Measurements from ENCODE around the gene PAX7.

PAX7 gene

GRCh38 chr1:18787825-18788385 is 157.3 kb downstream of the PAX7 start:
- DNase-seq (ENCODE audit: low read depth in 1 of 2, low spot score in 1 of 2) = no peak
- Histone ChIP-seq H3K4me3 (replicated peaks; ENCODE audit: insufficient read depth, low read length) (no peak overlapping the region), H3K27ac (replicated peaks) (no peak overlapping the region), H3K27me3 (ENCODE audit: insufficient read depth, poor library complexity, severe bottlenecking) (peaks cover 4% of the 10 kb centered on the region)
- no peak for TF ChIP-seq POLR2AphosphoS5 (IDR thresholded peaks at IDR 0.05; ENCODE audit: low read depth)
- no peak for TF ChIP-seq GABPA (IDR thresholded peaks at IDR 0.05; ENCODE audit: low read depth)
- TF ChIP-seq SPI1 (IDR thresholded peaks at IDR 0.05; ENCODE audit: borderline replicate concordance, low read depth) = no peak
- no peak for TF ChIP-seq CTCF (IDR thresholded peaks at IDR 0.05; ENCODE audit: insufficient read depth, low read length)
- no peak for TF ChIP-seq REST (IDR thresholded peaks at IDR 0.05; ENCODE audit: insufficient replicate concordance, low read depth)

GRCh38 chr1:18789246-18789645 is 158.6 kb downstream of the PAX7 start:
- TF ChIP-seq POLR2AphosphoS5 (IDR thresholded peaks at IDR 0.05; ENCODE audit: low read depth) (no peak), SPI1 (IDR thresholded peaks at IDR 0.05; ENCODE audit: borderline replicate concordance, low read depth) (no peak), GABPA (IDR thresholded peaks at IDR 0.05; ENCODE audit: low read depth) (no peak), REST (IDR thresholded peaks at IDR 0.05; ENCODE audit: insufficient replicate concordance, low read depth) (no peak), CTCF (IDR thresholded peaks at IDR 0.05; ENCODE audit: insufficient read depth, low read length) (no peak)
- no peak overlapping the region for H3K4me3 ChIP-seq (replicated peaks; ENCODE audit: insufficient read depth, low read length)
- no peak for DNase-seq (ENCODE audit: low read depth in 1 of 2, low spot score in 1 of 2)

GRCh38 chr1:18792747-18793146 is 162.1 kb downstream of the PAX7 start:
- H3K27me3 ChIP-seq (ENCODE audit: insufficient read depth, poor library complexity, severe bottlenecking) = no peaks in the 10 kb centered on the region
- H3K4me3 ChIP-seq (replicated peaks; ENCODE audit: insufficient read depth, low read length) = no peak overlapping the region
- no peak for DNase-seq (ENCODE audit: low read depth in 1 of 2, low spot score in 1 of 2)
- TF ChIP-seq REST (IDR thresholded peaks at IDR 0.05; ENCODE audit: insufficient replicate concordance, low read depth) = no peak
- TF ChIP-seq CTCF (IDR thresholded peaks at IDR 0.05; ENCODE audit: insufficient read depth, low read length) = no peak
- TF ChIP-seq GABPA (IDR thresholded peaks at IDR 0.05; ENCODE audit: low read depth) = no peak
- no peak for TF ChIP-seq POLR2AphosphoS5 (IDR thresholded peaks at IDR 0.05; ENCODE audit: low read depth)
- no peak for TF ChIP-seq SPI1 (IDR thresholded peaks at IDR 0.05; ENCODE audit: borderline replicate concordance, low read depth)
- H3K27ac ChIP-seq (replicated peaks) = no peak overlapping the region

More at GRCh38 chr1:18789246-18789645, 158.6 kb downstream of the PAX7 start:
- no peak overlapping the region for H3K27ac ChIP-seq (replicated peaks)
- H3K27me3 ChIP-seq (ENCODE audit: insufficient read depth, poor library complexity, severe bottlenecking) = no peaks in the 10 kb centered on the region

Data from HL-60 (cell line).